ENCODE results near the gene AOPEP. TPM values are rescaled to one million over a fixed set of nuclear protein-coding genes. Genes with fewer than 3 reads are reported as not detected.

Gene AOPEP
- total and polyA plus RNA-seq, 2 of the 13 experiments (the other 11 are each of a cell fraction or from before 2014, with no cell fraction given) = 22.2 to 41.6 TPM

GRCh38 chr9:94681508-94681907 lies 45.0 kb upstream of the AOPEP start (continued):
- TF ChIP-seq, protein P1, sequence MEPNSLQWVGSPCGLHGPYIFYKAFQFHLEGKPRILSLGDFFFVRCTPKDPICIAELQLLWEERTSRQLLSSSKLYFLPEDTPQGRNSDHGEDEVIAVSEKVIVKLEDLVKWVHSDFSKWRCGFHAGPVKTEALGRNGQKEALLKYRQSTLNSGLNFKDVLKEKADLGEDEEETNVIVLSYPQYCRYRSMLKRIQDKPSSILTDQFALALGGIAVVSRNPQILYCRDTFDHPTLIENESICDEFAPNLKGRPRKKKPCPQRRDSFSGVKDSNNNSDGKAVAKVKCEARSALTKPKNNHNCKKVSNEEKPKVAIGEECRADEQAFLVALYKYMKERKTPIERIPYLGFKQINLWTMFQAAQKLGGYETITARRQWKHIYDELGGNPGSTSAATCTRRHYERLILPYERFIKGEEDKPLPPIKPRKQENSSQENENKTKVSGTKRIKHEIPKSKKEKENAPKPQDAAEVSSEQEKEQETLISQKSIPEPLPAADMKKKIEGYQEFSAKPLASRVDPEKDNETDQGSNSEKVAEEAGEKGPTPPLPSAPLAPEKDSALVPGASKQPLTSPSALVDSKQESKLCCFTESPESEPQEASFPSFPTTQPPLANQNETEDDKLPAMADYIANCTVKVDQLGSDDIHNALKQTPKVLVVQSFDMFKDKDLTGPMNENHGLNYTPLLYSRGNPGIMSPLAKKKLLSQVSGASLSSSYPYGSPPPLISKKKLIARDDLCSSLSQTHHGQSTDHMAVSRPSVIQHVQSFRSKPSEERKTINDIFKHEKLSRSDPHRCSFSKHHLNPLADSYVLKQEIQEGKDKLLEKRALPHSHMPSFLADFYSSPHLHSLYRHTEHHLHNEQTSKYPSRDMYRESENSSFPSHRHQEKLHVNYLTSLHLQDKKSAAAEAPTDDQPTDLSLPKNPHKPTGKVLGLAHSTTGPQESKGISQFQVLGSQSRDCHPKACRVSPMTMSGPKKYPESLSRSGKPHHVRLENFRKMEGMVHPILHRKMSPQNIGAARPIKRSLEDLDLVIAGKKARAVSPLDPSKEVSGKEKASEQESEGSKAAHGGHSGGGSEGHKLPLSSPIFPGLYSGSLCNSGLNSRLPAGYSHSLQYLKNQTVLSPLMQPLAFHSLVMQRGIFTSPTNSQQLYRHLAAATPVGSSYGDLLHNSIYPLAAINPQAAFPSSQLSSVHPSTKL (CRISPR knock-in tag; IDR thresholded peaks at IDR 0.05) = peak; percentile 45; the same call in 1 of the 2 replicates
- TF ChIP-seq HINFP (CRISPR knock-in tag; IDR thresholded peaks at IDR 0.05; ENCODE audit: low read depth) (no peak), SMC3 (IDR thresholded peaks at IDR 0.05; ENCODE audit: low read length) (peak; percentile 90), GATA4 (IDR thresholded peaks at IDR 0.05; ENCODE audit: borderline replicate concordance, low read depth) (no peak), ELF3 (CRISPR knock-in tag; IDR thresholded peaks at IDR 0.05) (0 out of 2 replicates have a peak, but pooled peaks have one; percentile 18), SRSF9 (IDR thresholded peaks at IDR 0.05; ENCODE audit: borderline replicate concordance, insufficient read depth, low read depth, low read length, poor library complexity, severe bottlenecking) (no peak), MIER3 (CRISPR knock-in tag; IDR thresholded peaks at IDR 0.05; ENCODE audit: borderline replicate concordance) (0 out of 2 replicates have a peak, but pooled peaks have one; percentile 47), POGZ (CRISPR knock-in tag; IDR thresholded peaks at IDR 0.05) (no peak), TEAD2 (CRISPR knock-in tag; IDR thresholded peaks at IDR 0.05) (no peak), ZNF33A (CRISPR knock-in tag; IDR thresholded peaks at IDR 0.05; ENCODE audit: borderline replicate concordance) (no peak), CHD4 (IDR thresholded peaks at IDR 0.05; ENCODE audit: borderline replicate concordance, low read length) (no peak), MEIS1 (CRISPR knock-in tag; IDR thresholded peaks at IDR 0.05; ENCODE audit: borderline replicate concordance) (no peak), ZSCAN21 (CRISPR knock-in tag; IDR thresholded peaks at IDR 0.05; ENCODE audit: borderline replicate concordance) (no peak), ARNTL (CRISPR knock-in tag; IDR thresholded peaks at IDR 0.05) (no peak), HNF4A (CRISPR knock-in tag; IDR thresholded peaks at IDR 0.05) (no peak), ZNF749 (CRISPR knock-in tag; IDR thresholded peaks at IDR 0.05; ENCODE audit: borderline replicate concordance) (no peak), PRPF4 (IDR thresholded peaks at IDR 0.05; ENCODE audit: low read depth, low read length, poor library complexity, severe bottlenecking) (no peak), SNRNP70 (IDR thresholded peaks at IDR 0.05; ENCODE audit: low read depth, low read length) (no peak), SAP130 (CRISPR knock-in tag; IDR thresholded peaks at IDR 0.05; ENCODE audit: low read depth) (peak; percentile 45; the same call in 1 of the 2 replicates), JUNB (CRISPR knock-in tag; IDR thresholded peaks at IDR 0.05; ENCODE audit: borderline replicate concordance) (no peak), ZNF235 (CRISPR knock-in tag; IDR thresholded peaks at IDR 0.05; ENCODE audit: borderline replicate concordance) (no peak)
- TF ChIP-seq, protein P2, sequence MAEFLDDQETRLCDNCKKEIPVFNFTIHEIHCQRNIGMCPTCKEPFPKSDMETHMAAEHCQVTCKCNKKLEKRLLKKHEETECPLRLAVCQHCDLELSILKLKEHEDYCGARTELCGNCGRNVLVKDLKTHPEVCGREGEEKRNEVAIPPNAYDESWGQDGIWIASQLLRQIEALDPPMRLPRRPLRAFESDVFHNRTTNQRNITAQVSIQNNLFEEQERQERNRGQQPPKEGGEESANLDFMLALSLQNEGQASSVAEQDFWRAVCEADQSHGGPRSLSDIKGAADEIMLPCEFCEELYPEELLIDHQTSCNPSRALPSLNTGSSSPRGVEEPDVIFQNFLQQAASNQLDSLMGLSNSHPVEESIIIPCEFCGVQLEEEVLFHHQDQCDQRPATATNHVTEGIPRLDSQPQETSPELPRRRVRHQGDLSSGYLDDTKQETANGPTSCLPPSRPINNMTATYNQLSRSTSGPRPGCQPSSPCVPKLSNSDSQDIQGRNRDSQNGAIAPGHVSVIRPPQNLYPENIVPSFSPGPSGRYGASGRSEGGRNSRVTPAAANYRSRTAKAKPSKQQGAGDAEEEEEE (CRISPR knock-in tag; IDR thresholded peaks at IDR 0.05; ENCODE audit: borderline replicate concordance) = no peak
- TF ChIP-seq, protein P3, sequence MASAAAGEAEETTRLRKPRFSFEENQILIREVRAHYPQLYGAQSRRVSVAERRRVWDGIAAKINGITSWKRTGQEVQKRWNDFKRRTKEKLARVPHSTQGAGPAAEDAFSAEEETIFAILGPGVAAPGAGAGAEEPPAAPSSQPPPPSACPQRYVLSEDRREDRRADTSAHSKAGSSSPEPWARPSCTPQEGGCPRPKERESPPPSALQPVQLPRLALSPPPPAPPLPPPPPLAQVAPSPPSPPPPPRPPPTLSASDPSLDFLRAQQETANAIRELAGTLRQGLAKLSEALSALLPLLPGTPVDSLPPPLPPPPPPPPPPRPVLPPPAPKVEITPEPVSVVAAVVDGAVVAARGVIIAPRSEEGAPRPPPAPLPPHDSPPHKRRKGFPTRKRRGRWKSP (CRISPR knock-in tag; IDR thresholded peaks at IDR 0.05) = no peak
